IgD-negative memory B cell (primary cell): ENCODE results near the gene RAB1A. TPM values are rescaled to one million over a fixed set of nuclear protein-coding genes. Genes with fewer than 3 reads are reported as not detected.
"Not testable (repeated sequence)": the region's sequence is repeated elsewhere in the genome, so short reads cannot be mapped to it uniquely, and the experiment has no call there.

Experiments
- H3K27ac Mint-ChIP-seq, 3 donors: one replicate each; pipeline ENCODE4 v1.8.0; 2020 to 2022; ENCODE audit warnings: mild to moderate bottlenecking in 3 of 3, mixed read lengths in 3 of 3, moderate library complexity in 1 of 3
- H3K27me3 Mint-ChIP-seq: one replicate; pipeline ENCODE4 v1.8.0; 2021; ENCODE audit warnings: mixed read lengths
- H3K36me3 Mint-ChIP-seq: one replicate; pipeline ENCODE4 v1.8.0; 2020; ENCODE audit warnings: mild to moderate bottlenecking, mixed read lengths
- H3K4me1 Mint-ChIP-seq, 3 donors: one replicate each; pipeline ENCODE4 v1.8.0; 2020 to 2022; ENCODE audit warnings: mixed read lengths in 3 of 3, mild to moderate bottlenecking in 1 of 3
- H3K4me3 Mint-ChIP-seq, 4 donors: one replicate each; pipeline ENCODE4 v1.8.0; 2020 to 2022; ENCODE audit warnings: mild to moderate bottlenecking in 4 of 4, mixed read lengths in 4 of 4, moderate library complexity in 3 of 4
- H3K9me3 Mint-ChIP-seq, 3 donors: one replicate each; pipeline ENCODE4 v1.8.0; 2020 to 2021; ENCODE audit warnings: mixed read lengths in 3 of 3, mild to moderate bottlenecking in 1 of 3
- polyA plus RNA-seq: library from polyadenylated mRNA; unstranded; fragments of 300-500 nt; fragmentation: Illumina TruSeq; gene quantifications from one replicate; pipeline ENCODE4 v1.2.3, GENCODE V29; 2021

Gene RAB1A
- 44.4 TPM for polyA plus RNA-seq

DNA sequence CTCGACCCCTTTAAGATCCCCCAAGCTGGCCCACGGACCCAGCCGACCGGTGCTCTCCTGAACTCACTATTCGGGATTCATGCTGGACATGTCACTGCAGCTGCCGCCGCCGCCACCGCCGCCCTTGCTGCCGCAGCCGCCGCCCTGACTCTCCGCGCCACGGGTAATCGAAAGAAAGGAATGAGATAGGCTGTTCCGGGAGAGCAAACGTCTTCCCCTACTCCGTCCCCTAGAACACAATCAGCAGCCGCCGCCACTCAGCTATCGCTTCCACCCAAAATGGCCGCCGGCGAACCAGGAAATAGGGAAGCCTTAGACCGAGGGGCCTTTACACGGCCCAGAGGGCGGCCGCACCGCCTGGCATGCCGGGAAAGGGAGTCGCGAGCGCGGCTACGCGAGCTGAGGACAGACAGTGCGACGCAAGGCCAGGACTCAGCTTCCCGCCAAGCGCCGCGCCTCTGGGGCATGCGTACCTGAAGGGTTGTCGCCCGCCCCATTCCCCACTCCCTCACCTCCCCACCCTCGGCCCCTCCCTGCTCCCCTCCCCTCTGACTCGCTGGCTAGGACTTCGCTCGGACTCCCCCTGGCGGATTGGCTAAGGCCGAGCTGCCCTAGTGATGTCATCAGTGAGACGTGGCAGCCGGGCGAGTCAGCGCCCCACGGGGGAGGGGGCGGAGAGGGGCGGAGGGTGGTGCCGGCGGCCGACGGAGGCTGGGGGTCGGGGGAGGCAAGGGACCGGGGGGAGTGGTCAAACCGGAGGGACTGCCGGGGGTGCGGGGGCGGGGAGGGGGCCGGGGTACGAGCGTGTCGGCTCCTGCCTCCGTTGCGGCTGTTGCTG is at the start of gene RAB1A:
Gene RAB1A, minus strand, starts transcription at position 281 of the 838 bp plus-strand sequence. Its CDS starts 191 bp downstream, at position 90.
- H3K27ac Mint-ChIP-seq, result peak within 1 kb of the TSS; percentile 97 to 100 (median 98)
- peaks cover 2% of the 10 kb centered on the region for H3K36me3 Mint-ChIP-seq
- H3K27me3 Mint-ChIP-seq, result no peaks in the 10 kb centered on the region
- H3K9me3 Mint-ChIP-seq, result peaks cover 0 to 2% (median 0%) of the 10 kb centered on the region in 3 donors
- H3K4me3 Mint-ChIP-seq, result peak within 1 kb of the TSS; percentile 97 to 100 (median 100)
- peaks cover 28 to 34% (median 31%) of the 10 kb centered on the region in 3 donors for H3K4me1 Mint-ChIP-seq

DNA sequence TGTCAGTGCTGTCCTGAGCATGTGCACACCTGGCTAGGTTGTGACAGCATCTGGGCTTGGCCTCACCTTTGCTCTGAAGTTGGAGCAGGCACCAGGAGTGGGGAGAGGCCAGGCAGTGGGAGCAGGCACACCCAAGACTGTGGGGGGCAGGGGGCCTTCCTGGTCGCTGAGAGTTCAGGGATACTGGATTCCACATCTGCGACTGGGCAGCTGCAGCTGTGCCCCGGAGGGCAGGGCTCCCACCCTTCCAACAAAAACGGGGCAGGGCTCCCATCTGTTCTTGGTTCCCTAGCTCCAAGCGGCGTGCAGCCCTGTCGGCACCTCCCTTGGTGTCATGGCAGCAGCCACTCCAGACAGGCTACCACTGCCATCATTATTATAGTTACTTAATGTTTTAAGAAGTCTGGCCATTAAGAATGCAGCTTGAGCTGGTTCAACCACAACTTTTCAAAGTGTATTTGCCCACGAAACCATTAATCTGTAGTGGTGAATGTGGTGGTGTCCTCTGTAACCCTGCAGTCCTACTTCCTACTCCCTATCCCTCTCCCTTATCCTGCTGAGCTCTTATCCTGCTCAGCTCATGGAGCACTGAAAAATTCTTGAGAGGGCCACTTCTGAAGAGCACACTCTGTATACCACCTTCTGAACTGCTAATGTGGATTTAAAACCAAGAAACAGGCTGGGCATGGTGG is 48.0 kb upstream of the RAB1A start:
- H3K27me3 Mint-ChIP-seq, result peaks cover 8% of the 10 kb centered on the region
- H3K9me3 Mint-ChIP-seq, result peaks cover 0 to 3% (median 2%) of the 10 kb centered on the region in 3 donors
- H3K4me1 Mint-ChIP-seq, result no peaks in the 10 kb centered on the region
- H3K27ac Mint-ChIP-seq, result no peak overlapping the region
- no peaks in the 10 kb centered on the region for H3K36me3 Mint-ChIP-seq
- H3K4me3 Mint-ChIP-seq, result no peak overlapping the region

DNA sequence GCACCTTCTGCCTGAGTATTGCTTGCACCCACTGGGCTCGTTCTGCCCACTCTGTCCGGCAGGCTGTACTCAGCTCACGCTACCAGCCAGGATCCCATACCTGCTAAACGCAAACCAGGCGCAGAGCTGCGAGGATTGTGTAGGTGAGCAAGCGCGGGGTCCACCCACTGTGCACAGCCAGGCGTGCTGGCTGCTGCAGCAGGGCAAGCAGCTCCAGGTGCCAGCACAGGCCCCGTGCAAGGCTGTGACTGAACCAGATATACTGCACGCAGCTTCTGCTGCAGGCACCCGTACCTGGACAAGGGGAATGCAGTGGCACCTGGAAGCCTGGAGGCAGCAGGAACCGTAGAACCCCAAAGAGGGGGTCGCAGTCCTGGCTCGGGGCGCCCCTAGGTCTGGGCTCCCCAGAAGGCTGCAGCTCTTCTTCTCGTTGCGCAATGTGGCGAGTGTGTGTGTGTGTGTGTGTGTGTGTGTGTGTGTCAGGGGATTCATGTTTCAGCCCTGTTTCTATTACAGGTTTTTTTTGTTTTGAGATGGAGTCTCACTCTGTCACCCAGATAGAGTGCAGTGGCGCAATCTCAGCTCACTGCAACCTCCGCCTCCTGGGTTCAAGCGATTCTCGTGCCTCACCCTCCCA is 46.1 kb upstream of the RAB1A start:
- Mint-ChIP-seq H3K27me3 (peaks cover 2% of the 10 kb centered on the region), H3K36me3 (no peaks in the 10 kb centered on the region), H3K4me1 (no peaks in the 10 kb centered on the region), H3K4me3 (no peak overlapping the region), H3K27ac (no peak overlapping the region), H3K9me3 (peaks cover 0 to 3% (median 2%) of the 10 kb centered on the region in 3 donors)

DNA sequence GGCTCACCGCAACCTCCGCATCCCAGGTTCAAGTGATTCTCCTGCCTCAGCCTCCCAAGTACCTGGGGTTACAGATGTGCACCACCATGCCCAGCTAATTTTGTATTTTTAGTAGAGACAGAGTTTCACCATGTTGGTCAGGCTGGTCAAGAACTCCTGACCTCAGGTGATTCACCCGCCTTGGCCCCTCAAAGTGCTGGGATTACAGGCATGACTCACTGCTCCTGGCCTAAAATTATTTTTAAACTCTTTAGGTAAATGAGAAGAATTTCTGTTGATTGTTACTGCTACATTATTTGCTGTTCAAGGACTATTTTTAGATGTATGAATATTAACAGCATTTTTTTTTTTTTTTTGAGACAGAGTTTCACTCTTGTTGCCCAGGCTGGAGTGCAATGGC is 44.1 kb upstream of the RAB1A start:
- H3K27me3 Mint-ChIP-seq, H3K9me3 Mint-ChIP-seq, H3K4me1 Mint-ChIP-seq, H3K27ac Mint-ChIP-seq, H3K4me3 Mint-ChIP-seq, H3K36me3 Mint-ChIP-seq: not testable (repeated sequence)

DNA sequence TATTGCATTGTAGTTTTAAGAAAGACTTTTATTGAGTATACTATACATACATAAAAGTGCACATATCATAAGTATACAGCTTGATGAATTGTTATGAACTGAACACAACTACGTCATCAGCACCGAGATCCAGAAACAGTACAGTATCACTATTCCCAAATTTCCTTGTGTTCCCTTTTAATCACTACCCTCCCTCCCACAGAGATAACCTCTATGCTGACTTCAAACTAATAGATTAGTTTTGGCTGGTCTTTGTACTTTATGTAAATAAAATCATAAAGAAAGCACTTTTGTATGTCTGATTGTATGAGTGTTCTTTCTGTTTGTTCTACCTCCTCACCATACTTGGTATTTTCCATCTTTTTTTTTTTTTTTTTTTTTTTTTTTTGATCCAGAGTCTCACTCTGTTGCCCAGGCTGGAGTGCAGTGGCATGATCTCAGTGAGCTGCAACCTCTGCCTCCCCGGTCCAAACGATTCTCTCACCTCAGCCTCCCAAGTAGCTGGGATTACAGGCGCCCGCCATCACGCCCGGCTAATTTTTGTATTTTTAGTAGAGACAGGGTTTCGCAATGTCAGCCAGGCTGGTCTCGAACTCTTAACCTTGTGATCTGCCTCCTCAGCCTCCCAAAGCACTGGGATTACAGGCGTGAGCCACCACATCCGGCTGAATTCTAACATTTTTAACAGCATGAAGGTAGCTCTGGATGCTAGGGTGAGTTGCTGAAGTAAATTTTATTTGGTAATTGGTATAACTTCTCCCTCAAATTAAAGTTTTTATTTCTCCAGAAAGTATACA is 43.3 kb upstream of the RAB1A start:
- Mint-ChIP-seq H3K36me3 (no peaks in the 10 kb centered on the region), H3K27me3 (no peaks in the 10 kb centered on the region), H3K4me1 (peaks cover 0 to 3% (median 2%) of the 10 kb centered on the region in 3 donors), H3K27ac (no peak overlapping the region), H3K9me3 (no peaks in the 10 kb centered on the region), H3K4me3 (no peak overlapping the region)

DNA sequence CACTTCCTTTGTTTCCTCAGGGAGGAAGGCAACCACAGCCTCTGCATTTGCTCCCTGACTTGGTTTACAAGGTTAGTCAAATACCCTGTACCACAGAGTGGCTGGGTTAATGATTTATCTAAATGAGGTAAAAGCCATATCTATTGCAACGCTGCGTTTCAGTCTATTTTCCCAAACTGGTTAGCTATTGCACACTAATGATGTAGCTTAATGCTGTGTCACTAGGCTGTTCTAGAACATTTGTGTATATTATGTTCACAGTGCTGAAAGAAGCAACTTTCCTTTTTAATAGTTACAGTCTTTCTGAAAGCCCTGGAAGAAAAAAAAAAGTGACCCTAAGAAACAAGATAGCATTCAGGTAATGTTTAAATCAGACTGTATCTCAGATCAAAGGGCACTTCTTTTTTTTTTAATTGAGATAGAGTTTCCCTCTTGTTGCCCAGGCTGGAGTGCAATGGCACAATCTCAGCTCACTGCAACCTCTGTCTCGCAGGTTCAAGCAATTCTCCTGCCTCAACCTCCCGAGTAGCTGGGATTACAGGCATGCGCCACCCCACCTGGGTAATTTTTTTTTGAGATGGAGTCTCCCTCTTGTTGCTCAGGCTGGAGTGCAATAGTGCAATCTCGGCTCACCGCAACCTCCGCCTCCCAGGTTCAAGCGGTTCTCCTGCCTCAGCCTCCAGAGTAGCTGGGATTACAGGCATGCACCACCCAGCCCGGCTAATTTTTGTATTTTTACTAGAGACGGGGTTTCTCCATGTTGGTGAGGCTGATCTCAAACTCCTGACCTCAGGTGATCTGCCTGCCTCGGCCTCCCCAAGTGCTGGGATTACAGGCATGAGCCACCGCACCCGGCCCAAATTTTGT is 40.9 kb upstream of the RAB1A start:
- not testable (repeated sequence) for H3K36me3 Mint-ChIP-seq, H3K4me3 Mint-ChIP-seq, H3K9me3 Mint-ChIP-seq, H3K27me3 Mint-ChIP-seq, H3K4me1 Mint-ChIP-seq, H3K27ac Mint-ChIP-seq

DNA sequence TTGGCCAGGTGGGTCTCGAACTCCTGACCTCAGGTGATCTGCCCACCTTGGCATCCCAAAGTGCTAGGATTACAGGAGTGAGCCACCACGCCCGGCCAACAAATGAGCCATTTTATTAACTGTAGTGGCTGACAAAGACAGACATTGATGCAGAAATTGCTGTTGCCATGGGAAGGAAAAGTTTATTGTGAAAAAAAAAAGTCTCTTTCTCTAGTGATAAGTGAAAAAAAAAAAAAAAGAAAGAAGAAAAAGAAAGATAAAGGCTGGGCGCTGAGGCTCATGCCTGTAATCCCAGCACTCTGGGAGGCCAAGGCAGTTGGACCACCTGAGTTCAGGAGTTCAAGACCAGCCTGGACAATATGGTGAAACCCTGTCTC is 39.8 kb upstream of the RAB1A start:
- peaks cover 6 to 10% (median 8%) of the 10 kb centered on the region in 3 donors for H3K4me1 Mint-ChIP-seq
- no peak overlapping the region for H3K4me3 Mint-ChIP-seq
- no peak overlapping the region for H3K27ac Mint-ChIP-seq
- peaks cover 1% of the 10 kb centered on the region for H3K36me3 Mint-ChIP-seq
- no peaks in the 10 kb centered on the region for H3K27me3 Mint-ChIP-seq
- no peaks in the 10 kb centered on the region for H3K9me3 Mint-ChIP-seq

DNA sequence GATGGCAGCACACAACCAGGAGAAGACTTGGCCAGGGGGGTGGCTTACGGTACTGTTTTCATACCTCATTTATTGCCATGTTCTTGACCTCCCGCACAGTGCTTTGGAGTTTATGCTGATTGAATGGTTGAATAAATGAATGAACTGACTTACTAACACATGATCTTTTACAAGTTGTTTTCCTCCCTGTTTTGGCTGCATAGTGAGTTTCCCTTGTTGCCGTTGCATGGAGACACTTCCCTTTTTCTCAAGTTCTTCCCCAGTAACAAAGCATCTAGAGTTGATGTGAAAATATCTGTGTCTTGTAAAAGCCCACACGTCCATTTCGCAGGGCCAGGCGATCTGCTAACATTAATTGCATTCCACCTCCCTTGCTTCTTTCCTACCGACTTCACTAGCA is 35.7 kb upstream of the RAB1A start:
- no peak overlapping the region for H3K4me3 Mint-ChIP-seq

DNA sequence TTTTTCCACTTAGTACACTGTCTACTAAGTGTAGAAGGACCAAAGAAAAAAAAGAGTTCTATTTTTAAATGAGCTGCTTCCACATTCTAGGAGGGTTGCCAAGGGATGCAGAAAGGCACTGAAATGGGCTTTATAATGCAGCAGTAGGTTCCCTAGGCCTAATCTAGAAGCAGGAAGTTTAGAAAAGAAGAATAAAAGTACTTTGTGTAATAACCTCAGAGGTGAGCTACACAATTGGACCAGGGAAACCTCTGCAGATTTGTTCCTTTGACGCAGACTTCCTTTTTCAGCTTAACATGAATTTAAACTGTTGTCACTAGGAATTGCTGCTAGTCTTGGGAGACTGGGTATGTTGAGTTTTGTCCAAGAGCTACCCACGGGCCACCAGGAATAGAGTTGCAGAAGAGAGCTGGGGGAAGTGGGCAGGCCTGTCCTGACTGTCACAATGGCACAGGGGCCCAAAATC is 34.6 kb upstream of the RAB1A start:
- Mint-ChIP-seq H3K27ac (no peak overlapping the region), H3K9me3 (no peaks in the 10 kb centered on the region), H3K36me3 (peaks cover 1% of the 10 kb centered on the region), H3K4me1 (peaks cover 23 to 32% (median 27%) of the 10 kb centered on the region in 3 donors), H3K27me3 (no peaks in the 10 kb centered on the region), H3K4me3 (no peak overlapping the region)

More for the DNA sequence above, 35.7 kb upstream of the RAB1A start:
- no peaks in the 10 kb centered on the region for H3K27me3 Mint-ChIP-seq
- H3K36me3 Mint-ChIP-seq, result peaks cover 1% of the 10 kb centered on the region
- peaks cover 17 to 25% (median 20%) of the 10 kb centered on the region in 3 donors for H3K4me1 Mint-ChIP-seq
- H3K27ac Mint-ChIP-seq, result peak overlapping the region in 2 of 3 donors; percentile 3 to 73
- no peaks in the 10 kb centered on the region for H3K9me3 Mint-ChIP-seq

DNA sequence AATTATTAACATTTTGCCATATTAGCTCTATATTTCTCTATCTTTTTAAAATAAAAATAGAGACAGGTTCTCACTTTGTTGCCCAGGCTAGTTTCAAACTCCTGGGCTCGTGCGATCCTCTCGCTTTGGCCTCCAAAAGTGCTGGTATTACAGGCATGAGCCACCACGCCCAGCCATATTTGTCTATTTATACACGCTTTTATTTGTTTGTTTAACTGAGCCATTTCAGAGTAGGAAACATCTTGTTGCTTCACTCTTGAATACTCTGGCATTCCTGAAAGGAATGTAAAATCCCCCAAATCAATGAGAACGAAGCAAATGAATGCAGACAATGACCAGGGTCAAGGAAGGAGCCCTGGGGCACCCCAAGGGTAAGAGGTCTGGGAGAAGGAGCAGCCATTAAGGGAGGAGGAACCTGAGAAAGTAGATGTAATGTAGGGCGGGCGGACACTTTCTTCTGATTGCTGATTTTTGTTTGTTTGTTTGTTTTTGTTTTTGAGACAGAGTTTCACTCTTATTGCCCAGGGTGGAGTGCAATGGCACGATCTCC is 31.7 kb upstream of the RAB1A start:
- Mint-ChIP-seq H3K9me3 (no peaks in the 10 kb centered on the region), H3K27ac (no peak overlapping the region), H3K4me1 (peaks cover 20 to 32% (median 25%) of the 10 kb centered on the region in 3 donors), H3K27me3 (no peaks in the 10 kb centered on the region), H3K4me3 (peak overlapping the region in 3 of 4 donors; percentile 52 to 70 (median 68)), H3K36me3 (no peaks in the 10 kb centered on the region)

DNA sequence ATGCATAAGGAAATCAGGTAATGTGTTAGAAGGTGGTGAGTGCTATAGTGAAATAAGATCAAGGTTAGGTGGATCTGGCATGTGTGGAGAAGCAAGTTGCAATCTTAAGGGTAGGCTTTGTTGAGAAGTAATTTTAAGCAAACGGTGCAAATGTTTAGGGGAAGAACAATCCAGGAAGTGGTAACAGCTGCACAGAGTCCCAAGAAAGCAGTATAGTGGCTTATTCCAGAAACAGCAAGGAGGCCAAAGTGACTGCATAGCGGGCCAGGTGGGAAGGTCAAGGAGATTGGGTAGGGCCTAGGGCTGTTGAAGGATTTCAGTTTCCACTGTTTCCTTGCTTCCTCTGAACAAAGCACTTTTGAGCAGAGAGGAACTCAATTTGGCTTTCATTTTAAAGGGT is 30.0 kb upstream of the RAB1A start:
- Mint-ChIP-seq H3K27ac (no peak overlapping the region), H3K9me3 (no peaks in the 10 kb centered on the region), H3K4me1 (peaks cover 17 to 22% (median 19%) of the 10 kb centered on the region in 3 donors), H3K4me3 (no peak overlapping the region), H3K27me3 (no peaks in the 10 kb centered on the region), H3K36me3 (no peaks in the 10 kb centered on the region)

DNA sequence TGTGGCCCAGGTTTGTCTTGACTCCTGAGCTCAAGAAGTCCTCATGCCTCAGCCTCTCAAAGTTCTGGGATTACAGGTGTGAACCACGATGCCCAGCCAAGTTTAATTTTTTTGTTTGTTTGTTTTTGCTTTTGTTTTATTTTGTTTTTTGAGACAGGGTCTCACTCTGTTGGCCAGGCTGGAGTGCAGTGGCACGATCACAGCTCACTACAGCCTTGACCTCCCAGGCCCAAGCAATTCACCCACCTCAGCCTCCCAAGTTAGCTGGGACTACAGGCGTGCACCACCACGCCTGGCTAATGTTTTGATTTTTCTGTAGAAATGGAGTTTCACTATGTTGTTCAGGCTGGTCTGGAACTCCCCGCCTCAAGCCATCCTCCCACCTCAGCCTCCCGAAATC is 29.4 kb upstream of the RAB1A start:
- Mint-ChIP-seq H3K4me1 (peaks cover 17 to 20% (median 19%) of the 10 kb centered on the region in 3 donors), H3K4me3 (no peak overlapping the region), H3K9me3 (no peaks in the 10 kb centered on the region), H3K27ac (no peak overlapping the region), H3K27me3 (no peaks in the 10 kb centered on the region), H3K36me3 (no peaks in the 10 kb centered on the region)

DNA sequence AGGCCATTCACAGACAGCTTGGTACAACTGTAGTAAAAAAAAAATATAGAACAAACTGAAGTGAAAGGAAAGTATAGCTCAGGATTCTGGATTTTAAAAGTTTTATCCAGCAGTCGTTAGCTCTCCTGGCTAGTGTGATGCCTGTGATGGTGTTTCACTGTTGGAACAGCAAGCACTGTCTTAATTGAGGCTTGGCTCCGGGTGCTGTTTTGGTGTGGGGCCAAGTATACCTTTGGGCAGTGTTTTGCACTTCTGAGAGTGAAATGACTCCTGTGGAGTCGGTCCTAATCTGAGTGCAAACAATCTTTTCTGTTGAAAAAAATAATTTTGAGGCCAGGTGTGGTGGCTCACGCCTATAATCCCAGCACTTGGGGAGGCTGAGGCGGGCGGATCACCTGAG is 28.7 kb upstream of the RAB1A start:
- Mint-ChIP-seq H3K27me3 (no peaks in the 10 kb centered on the region), H3K36me3 (no peaks in the 10 kb centered on the region), H3K4me3 (no peak overlapping the region), H3K4me1 (peaks cover 15 to 17% (median 16%) of the 10 kb centered on the region in 3 donors), H3K27ac (no peak overlapping the region), H3K9me3 (no peaks in the 10 kb centered on the region)
